Panc1 (cell line): ENCODE data around the gene FGD2. TPM values are rescaled to one million over a fixed set of nuclear protein-coding genes. Genes with fewer than 3 reads are reported as not detected.
"Not testable (repeated sequence)": the region's sequence is repeated elsewhere in the genome, so short reads cannot be mapped to it uniquely, and the experiment has no call there.

Experiments used
- ATAC-seq: fragments of 200-7000 bp; cut with Tn5 transposase; 2 replicates; pipeline ENCODE4 v1.9.1; 2020; ENCODE audit warnings: mild to moderate bottlenecking, moderate library complexity
- BruUV-seq: library from RNA; stranded (reverse); fragments of 400-500 nt; replicated peaks from 2 replicates; lab custom pipeline; 2021; lab: Mats Ljungman, UMichigan
- CTCF ChIA-PET: fragments of 300-600 bp; sonication (Branson Sonifier 250); formaldehyde crosslinking; loops from one replicate; lab custom pipeline; 2022; ENCODE audit warnings: antibody characterized with exemption; lab: Charles Lee
- POLR2A ChIA-PET: fragments of 300-600 bp; sonication (Branson Sonifier 250); formaldehyde crosslinking; loops from one replicate; lab custom pipeline; 2022; ENCODE audit warnings: antibody characterized with exemption; lab: Charles Lee
- DNase-seq: peaks from one replicate; pipeline ENCODE4 v3.0.0-alpha.2; 2010; ENCODE audit warnings: low read depth, low spot score
- H3K27ac ChIP-seq: 2 replicates; pipeline ENCODE4 v1.5.1; 2011; ENCODE audit warnings: mild to moderate bottlenecking, low read length, inconsistent platforms
- H3K27me3 ChIP-seq: fragments of 200-500 bp; sonication (Bioruptor generic); 2 replicates; pipeline ENCODE4 v1.6.0; 2014; ENCODE audit warnings: low read length, inconsistent platforms; ENCODE audit not compliant: control insufficient read depth, insufficient read depth
- H3K36me3 ChIP-seq: fragments of 200-500 bp; sonication (Bioruptor generic); 2 replicates; pipeline ENCODE4 v1.5.1; 2014; ENCODE audit warnings: inconsistent platforms, mild to moderate bottlenecking, low read length, moderate library complexity; ENCODE audit not compliant: control insufficient read depth, insufficient read depth
- H3K4me1 ChIP-seq: 2 replicates; pipeline ENCODE4 v1.5.1; 2011; ENCODE audit warnings: inconsistent platforms, mild to moderate bottlenecking, low read length, moderate library complexity; ENCODE audit not compliant: control insufficient read depth, insufficient read depth
- H3K4me3 ChIP-seq, 2 experiments: 2 replicates each; pipeline ENCODE4 v1.5.1; 2011 to 2012; ENCODE audit warnings: low read depth in 2 of 2, low read length in 2 of 2, mild to moderate bottlenecking in 2 of 2, inconsistent platforms in 1 of 2, moderate library complexity in 1 of 2
- H3K9me3 ChIP-seq: fragments of 200-500 bp; sonication (Bioruptor generic); 2 replicates; pipeline ENCODE4 v1.5.1; 2014; ENCODE audit warnings: low read depth, mild to moderate bottlenecking, inconsistent platforms, low read length, moderate library complexity; ENCODE audit not compliant: control insufficient read depth, insufficient read depth
- CTCF ChIP-seq: fragments of 450-650 bp; IDR thresholded peaks from 2 replicates; pipeline ENCODE4 v1.5.1; 2017; ENCODE audit warnings: mild to moderate bottlenecking
- POLR2AphosphoS5 ChIP-seq: IDR thresholded peaks from 2 replicates; pipeline ENCODE4 v1.6.1; 2012; ENCODE audit warnings: mild to moderate bottlenecking, low read depth, low read length, moderate library complexity
- REST ChIP-seq, 2 experiments: IDR thresholded peaks; 2 replicates each; pipeline ENCODE4 v1.6.1; 2011 to 2012; ENCODE audit warnings: low read depth in 2 of 2, control low read depth in 1 of 2, low read length in 1 of 2, mild to moderate bottlenecking in 1 of 2, moderate library complexity in 1 of 2; ENCODE audit not compliant: insufficient read depth in 1 of 2
- SIN3A ChIP-seq: IDR thresholded peaks from 2 replicates; pipeline ENCODE4 v1.6.1; 2012; ENCODE audit warnings: low read depth, mild to moderate bottlenecking, low read length, moderate library complexity, borderline replicate concordance; ENCODE audit not compliant: insufficient read depth
- TCF7L2 ChIP-seq: IDR thresholded peaks from 2 replicates; pipeline ENCODE4 v1.6.1; 2011; ENCODE audit warnings: mild to moderate bottlenecking, low read depth, low read length, inconsistent platforms
- in situ Hi-C: cut with HindIII; loops from 2 replicates; pipeline ENCODE4 v1.10.0; 2016; ENCODE audit warnings: low sequenced_read_pairs, low pct_unique_long_range_greater_than_20kb
- intact Hi-C: fragments of 100-400 bp; cut with micrococcal nuclease; formaldehyde crosslinking; loops from one replicate; pipeline ENCODE4 v1.10.0; 2022; ENCODE audit not compliant: unreplicated experiment
- total RNA-seq: library from RNA; stranded (reverse); gene quantifications from one replicate; pipeline ENCODE4 v1.2.1, GENCODE V29; 2021; ENCODE audit not compliant: unreplicated experiment

The FGD2 gene
- total RNA-seq, 1 experiment from 2014 or later: 0.10 TPM

DNA sequence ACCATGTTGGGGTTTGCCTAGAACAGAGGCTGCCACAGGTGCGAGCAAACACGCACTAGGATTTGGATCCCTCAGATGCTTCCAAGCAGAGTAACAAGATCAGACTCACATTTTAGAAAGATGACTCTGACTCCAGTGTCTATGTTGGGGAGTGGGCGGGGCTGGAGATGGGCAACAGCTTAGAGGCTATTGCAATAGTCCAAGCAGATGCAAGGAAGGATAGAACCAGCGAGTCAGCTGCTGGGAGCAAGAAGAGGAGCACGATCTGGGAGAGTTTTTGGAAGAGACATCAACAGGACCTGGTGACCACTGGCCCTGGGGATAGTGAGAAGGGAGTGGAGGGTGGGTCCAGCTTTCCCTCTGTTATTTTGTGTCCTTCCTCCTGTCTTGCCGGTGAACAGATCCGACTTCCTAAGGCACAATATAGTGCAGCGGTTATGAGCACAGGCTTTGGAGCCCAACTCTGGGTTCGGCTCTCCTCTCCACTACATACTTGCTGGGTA is 52.7 kb downstream of the FGD2 start:
- no TSS peak for BruUV-seq
- H3K27me3 ChIP-seq: no peaks in the 10 kb centered on the region
- no peak overlapping the region for H3K4me3 ChIP-seq
- peak overlapping the region; percentile 93 for H3K27ac ChIP-seq
- H3K36me3 ChIP-seq: no peaks in the 10 kb centered on the region
- H3K9me3 ChIP-seq: no peaks in the 10 kb centered on the region
- DNase-seq (no peak), ATAC-seq (no peak)
- CTCF ChIA-PET: no interaction called here
- TF ChIP-seq REST (IDR thresholded peaks at IDR 0.05; ENCODE audit: insufficient read depth in 1 of 2, low read depth in 2 of 2, low read length in 1 of 2): no peak
- no peak for TF ChIP-seq POLR2AphosphoS5
- no peak for TF ChIP-seq SIN3A
- no peak for TF ChIP-seq CTCF
- TF ChIP-seq TCF7L2: no peak
- in situ Hi-C loops (no loop called here), intact Hi-C loops (loop anchor here (2.0 to 5.0 kb wide), 2 partner anchors 69 to 115 kb away; no protein-coding TSS in a partner anchor)
- POLR2A ChIA-PET: no interaction called here
- peaks cover 51% of the 10 kb centered on the region for H3K4me1 ChIP-seq

- POLR2A ChIA-PET: interaction anchor here (0.6 to 1.0 kb wide), 2 partner anchors 76 to 112 kb away, joined by 3 read pairs; no protein-coding TSS in a partner anchor
- CTCF ChIA-PET, ATAC-seq, H3K9me3 ChIP-seq, H3K27me3 ChIP-seq, BruUV-seq, DNase-seq, H3K4me3 ChIP-seq, H3K36me3 ChIP-seq, in situ Hi-C loops: not testable (repeated sequence)
- H3K27ac ChIP-seq: peak overlapping the region; percentile 93
- intact Hi-C loops: loop anchor here (2.0 to 5.0 kb wide), 2 partner anchors 68 to 114 kb away; no protein-coding TSS in a partner anchor
- peaks cover 51% of the 10 kb centered on the region for H3K4me1 ChIP-seq
These were observed 53.5 kb downstream of the FGD2 start for GRCh38 chr6:37058984-37059343.
